ENCODE measurements around the gene MMD. TPM values are rescaled to one million over a fixed set of nuclear protein-coding genes. Genes with fewer than 3 reads are reported as not detected.
"Not testable (repeated sequence)": the region's sequence is repeated elsewhere in the genome, so short reads cannot be mapped to it uniquely, and the experiment has no call there.

Gene MMD
- total RNA-seq, 1 experiment from 2014 or later: 43.0 TPM

- H3K27ac ChIP-seq: no peak overlapping the region
- no peaks in the 10 kb centered on the region for H3K27me3 ChIP-seq
- no peaks in the 10 kb centered on the region for H3K9me3 ChIP-seq (replicated peaks)
- no peak overlapping the region for H3K4me3 ChIP-seq
- no peak for DNase-seq
- H3K36me3 ChIP-seq: no peaks in the 10 kb centered on the region
- peaks cover 4% of the 10 kb centered on the region; the same call in 1 of the 2 replicates for H3K4me1 ChIP-seq
Observed at GRCh38 chr17:55451203-55451641, 29.6 kb upstream of the MMD start.

- DNase-seq: no peak
- Histone ChIP-seq H3K27ac (no peak overlapping the region), H3K9me3 (replicated peaks) (no peaks in the 10 kb centered on the region), H3K36me3 (no peaks in the 10 kb centered on the region), H3K27me3 (no peaks in the 10 kb centered on the region), H3K4me3 (no peak overlapping the region), H3K4me1 (peaks cover 4% of the 10 kb centered on the region; the same call in 1 of the 2 replicates)
Observed at GRCh38 chr17:55450232-55450825, 28.7 kb upstream of the MMD start.

- no peak overlapping the region for H3K4me3 ChIP-seq
- peak in 1 of 2 experiments; percentile 38 for DNase-seq
- no peak overlapping the region for H3K27ac ChIP-seq
- H3K4me1 ChIP-seq: peaks cover 7% of the 10 kb centered on the region
- no peaks in the 10 kb centered on the region for H3K36me3 ChIP-seq
- H3K27me3 ChIP-seq: no peaks in the 10 kb centered on the region
- H3K9me3 ChIP-seq (replicated peaks): no peaks in the 10 kb centered on the region
Observed at GRCh38 chr17:55448681-55449080, 27.0 kb upstream of the MMD start.

- no peak for DNase-seq
- Histone ChIP-seq H3K27ac (no peak overlapping the region), H3K9me3 (replicated peaks) (no peaks in the 10 kb centered on the region), H3K27me3 (no peaks in the 10 kb centered on the region), H3K36me3 (no peaks in the 10 kb centered on the region), H3K4me3 (no peak overlapping the region), H3K4me1 (peaks cover 7% of the 10 kb centered on the region)
Observed at GRCh38 chr17:55446581-55447205, 25.1 kb upstream of the MMD start.

- H3K4me1 ChIP-seq; H3K4me3 ChIP-seq; H3K9me3 ChIP-seq (replicated peaks); H3K27ac ChIP-seq; H3K27me3 ChIP-seq; DNase-seq; H3K36me3 ChIP-seq: not testable (repeated sequence)
Observed at GRCh38 chr17:55446004-55446403, 24.4 kb upstream of the MMD start.

- no peaks in the 10 kb centered on the region for H3K36me3 ChIP-seq
- H3K27ac ChIP-seq: no peak overlapping the region
- H3K4me3 ChIP-seq: no peak overlapping the region
- DNase-seq: no peak
- H3K9me3 ChIP-seq (replicated peaks): no peaks in the 10 kb centered on the region
- no peaks in the 10 kb centered on the region for H3K27me3 ChIP-seq
- peaks cover 7% of the 10 kb centered on the region for H3K4me1 ChIP-seq
Observed at GRCh38 chr17:55444471-55445441, 23.1 kb upstream of the MMD start.

GRCh38 chr17:55443904-55444303, 22.3 kb upstream of the MMD start:
- DNase-seq: no peak
- H3K27ac ChIP-seq: no peak overlapping the region
- no peaks in the 10 kb centered on the region for H3K27me3 ChIP-seq
- no peaks in the 10 kb centered on the region for H3K36me3 ChIP-seq
- no peaks in the 10 kb centered on the region for H3K9me3 ChIP-seq (replicated peaks)
- H3K4me1 ChIP-seq: peaks cover 5% of the 10 kb centered on the region
- no peak overlapping the region for H3K4me3 ChIP-seq

- no peak overlapping the region for H3K4me3 ChIP-seq
- H3K4me1 ChIP-seq: peaks cover 3% of the 10 kb centered on the region
- DNase-seq: no peak
- no peak overlapping the region for H3K27ac ChIP-seq
- no peaks in the 10 kb centered on the region for H3K9me3 ChIP-seq (replicated peaks)
- no peaks in the 10 kb centered on the region for H3K36me3 ChIP-seq
- H3K27me3 ChIP-seq: no peaks in the 10 kb centered on the region
Observed at GRCh38 chr17:55442953-55443683, 21.5 kb upstream of the MMD start.

GRCh38 chr17:55442462-55442861, 20.8 kb upstream of the MMD start:
- Histone ChIP-seq H3K4me3 (no peak overlapping the region), H3K9me3 (replicated peaks) (no peaks in the 10 kb centered on the region), H3K27ac (no peak overlapping the region), H3K4me1 (peaks cover 7% of the 10 kb centered on the region), H3K27me3 (no peaks in the 10 kb centered on the region), H3K36me3 (no peaks in the 10 kb centered on the region)
- no peak for DNase-seq

- Histone ChIP-seq H3K4me3 (no peak overlapping the region), H3K36me3 (no peaks in the 10 kb centered on the region), H3K4me1 (peaks cover 9% of the 10 kb centered on the region), H3K27ac (no peak overlapping the region), H3K27me3 (no peaks in the 10 kb centered on the region), H3K9me3 (replicated peaks) (no peaks in the 10 kb centered on the region)
- no peak for DNase-seq
Observed at GRCh38 chr17:55441544-55441943, 19.9 kb upstream of the MMD start.

- no peaks in the 10 kb centered on the region for H3K36me3 ChIP-seq
- DNase-seq: no peak
- no peak overlapping the region for H3K4me3 ChIP-seq
- H3K9me3 ChIP-seq (replicated peaks): no peaks in the 10 kb centered on the region
- H3K27ac ChIP-seq: no peak overlapping the region
- no peaks in the 10 kb centered on the region for H3K27me3 ChIP-seq
- peaks cover 11% of the 10 kb centered on the region for H3K4me1 ChIP-seq
Observed at GRCh38 chr17:55440391-55440790, 18.8 kb upstream of the MMD start.

- Histone ChIP-seq H3K36me3 (no peaks in the 10 kb centered on the region), H3K4me1 (peaks cover 15% of the 10 kb centered on the region), H3K4me3 (no peak overlapping the region), H3K27me3 (no peaks in the 10 kb centered on the region), H3K27ac (no peak overlapping the region), H3K9me3 (replicated peaks) (no peaks in the 10 kb centered on the region)
- DNase-seq: no peak
Observed at GRCh38 chr17:55437159-55437605, 15.5 kb upstream of the MMD start.

GRCh38 chr17:55436224-55437158, 14.9 kb upstream of the MMD start:
- Histone ChIP-seq H3K27ac (no peak overlapping the region), H3K36me3 (no peaks in the 10 kb centered on the region), H3K4me1 (peaks cover 15% of the 10 kb centered on the region), H3K4me3 (no peak overlapping the region), H3K27me3 (no peaks in the 10 kb centered on the region), H3K9me3 (replicated peaks) (no peaks in the 10 kb centered on the region)
- no peak for DNase-seq

GRCh38 chr17:55435408-55435807, 13.8 kb upstream of the MMD start:
- no peaks in the 10 kb centered on the region for H3K9me3 ChIP-seq (replicated peaks)
- H3K27ac ChIP-seq: no peak overlapping the region
- no peak for DNase-seq
- H3K4me3 ChIP-seq: no peak overlapping the region
- no peaks in the 10 kb centered on the region for H3K27me3 ChIP-seq
- H3K4me1 ChIP-seq: peaks cover 15% of the 10 kb centered on the region
- H3K36me3 ChIP-seq: no peaks in the 10 kb centered on the region
